Mesenteric fat pad (tissue), 1 donor: Measurements from ENCODE around the gene BUD13. TPM values are rescaled to one million over a fixed set of nuclear protein-coding genes. Genes with fewer than 3 reads are reported as not detected.
A peak's percentile ranks its signal among the peaks of the same experiment; 100 is the strongest.

Experiments
- DNase-seq: peaks from one replicate; pipeline ENCODE4 v3.0.0-alpha.2; 2020; ENCODE audit warnings: low spot score
- total RNA-seq: library from RNA; stranded (reverse); fragmentation: NEBNext Ultra II Directional; extraction: Animal tissue kit (Norgen Biotek cat#: 25700); gene quantifications from one replicate; pipeline ENCODE4 v1.2.1, GENCODE V29; 2021
- donor health status: DM: yes; HTN: yes; CAD: no.

Gene BUD13
- total RNA-seq, 1 donor from 2014 or later = 13.4 TPM

DNA sequence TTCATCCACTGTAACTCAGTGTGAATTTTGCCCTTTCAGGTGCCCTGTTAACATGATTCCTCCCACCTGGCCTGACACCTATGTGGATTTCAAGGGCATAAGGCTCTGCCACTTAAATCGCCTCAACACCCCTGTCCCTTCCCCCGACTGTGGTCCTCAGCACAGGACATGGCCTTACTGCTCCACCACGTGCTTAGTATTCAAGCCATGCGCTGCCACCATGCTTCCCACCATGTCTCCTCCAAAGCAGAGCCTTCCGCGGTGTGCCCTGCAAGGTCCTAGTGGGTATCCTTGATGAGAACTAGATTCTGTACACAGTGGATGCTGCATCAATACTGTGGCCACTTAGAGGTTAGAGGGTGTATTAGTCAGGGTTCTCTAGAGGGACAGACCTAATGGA lies 51.9 kb downstream of the BUD13 start:
- no peak for DNase-seq

DNA sequence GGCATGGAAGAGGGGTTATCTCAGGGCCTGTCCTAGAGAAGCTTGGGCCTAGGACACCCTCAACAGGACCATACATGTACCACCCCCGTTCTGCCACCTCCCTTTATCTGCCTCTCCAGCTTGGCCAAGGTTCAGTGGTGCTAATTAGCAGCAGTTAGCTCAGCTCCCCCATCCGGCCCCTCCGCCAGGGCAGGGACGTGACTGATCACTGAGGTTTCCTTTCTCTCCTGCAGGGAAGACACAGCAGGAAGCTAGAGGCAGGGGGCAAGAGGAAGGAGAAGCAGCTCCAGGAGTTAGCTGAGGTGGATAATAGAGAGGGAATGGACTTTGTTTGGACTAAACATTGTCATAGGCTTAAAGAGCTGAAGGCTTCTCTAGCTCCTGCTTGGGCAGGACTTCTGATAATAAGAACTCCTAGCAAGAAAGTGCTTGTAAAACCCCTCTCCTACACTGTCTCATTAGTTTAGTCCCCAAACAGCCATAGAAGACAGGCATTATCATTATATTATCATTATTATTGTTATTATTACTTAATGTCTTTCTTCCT lies 53.8 kb downstream of the BUD13 start:
- no peak for DNase-seq

GRCh38 chr11:116716621-116717020 lies 56.2 kb downstream of the BUD13 start:
- DNase-seq = no peak

DNA sequence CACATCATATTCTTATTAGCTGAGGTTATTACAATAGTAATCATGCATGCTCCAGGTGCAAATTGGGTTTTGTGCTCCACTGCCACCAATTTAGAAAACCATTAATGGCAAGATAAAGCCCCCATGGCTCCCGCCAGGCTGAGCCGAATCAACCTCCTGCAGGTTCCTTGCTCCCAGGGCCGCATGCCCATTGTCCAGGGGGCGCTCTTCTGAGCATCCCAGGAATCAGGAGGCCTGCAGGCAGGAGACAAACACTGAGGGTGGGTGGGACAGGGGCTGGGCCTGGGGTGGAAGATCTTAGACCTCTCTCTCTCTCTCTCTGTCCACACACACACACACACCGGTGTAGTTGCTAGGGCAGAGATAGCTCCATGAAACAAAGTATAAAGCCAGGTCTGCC lies 57.4 kb downstream of the BUD13 start:
- no peak for DNase-seq

DNA sequence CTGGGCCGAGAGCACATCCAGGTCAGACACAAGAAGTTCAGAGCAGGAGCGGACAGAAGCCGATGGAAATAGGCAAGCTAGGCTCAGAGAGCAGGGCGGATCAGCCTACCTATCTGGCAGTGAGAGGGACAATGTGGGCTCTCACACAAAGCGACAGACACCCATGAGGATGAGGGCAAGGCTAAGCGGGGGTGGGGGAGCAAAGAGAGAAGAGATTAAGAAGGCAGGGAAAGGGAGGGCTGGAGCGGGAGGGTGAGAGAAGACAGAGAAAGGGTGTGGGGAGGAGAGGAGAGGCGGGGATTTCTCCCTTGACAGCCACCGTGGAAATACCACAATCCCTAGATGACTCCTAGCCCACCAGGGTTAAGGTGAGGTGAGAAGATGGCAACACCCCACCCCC lies 57.9 kb downstream of the BUD13 start:
- DNase-seq = no peak

- DNase-seq = no peak
Observed at GRCh38 chr11:116712428-116712827, 60.4 kb downstream of the BUD13 start.

GRCh38 chr11:116710762-116711161 lies 62.0 kb downstream of the BUD13 start:
- DNase-seq = no peak

DNA sequence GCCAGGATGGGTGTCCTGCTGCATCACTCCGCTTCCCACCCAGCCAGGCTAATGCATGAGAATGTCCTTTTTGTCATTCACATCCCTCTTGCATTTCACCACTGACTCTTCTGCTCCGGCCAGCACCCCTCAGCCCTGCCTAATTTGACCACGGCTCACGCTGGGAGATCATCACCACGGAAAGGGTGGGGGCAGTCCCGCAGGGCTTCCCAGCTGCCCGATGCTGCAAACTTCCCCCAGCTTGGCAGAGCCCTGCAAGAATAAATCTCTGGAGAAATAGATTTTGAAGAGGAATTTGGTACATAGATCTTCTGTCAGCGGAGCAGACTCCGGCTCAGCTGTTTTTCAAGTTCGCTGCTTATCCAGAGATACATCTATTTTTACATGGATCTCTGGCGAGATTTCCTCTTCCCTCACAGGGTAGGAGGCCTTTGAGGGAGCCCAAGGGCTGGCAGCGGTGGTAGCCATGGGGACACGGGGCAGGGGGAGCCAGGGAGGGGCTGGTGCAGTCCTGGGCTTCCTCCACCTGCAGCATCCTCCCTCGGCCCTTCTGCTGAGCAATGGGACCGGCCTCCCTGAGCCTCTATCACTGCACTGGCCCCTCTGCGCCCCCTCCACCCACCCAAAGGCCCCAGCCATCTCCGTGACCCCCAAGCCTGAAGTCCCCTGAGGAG lies 62.6 kb downstream of the BUD13 start:
- no peak for DNase-seq

- no peak for DNase-seq
Observed at GRCh38 chr11:116707746-116708145, 65.0 kb downstream of the BUD13 start.

DNA sequence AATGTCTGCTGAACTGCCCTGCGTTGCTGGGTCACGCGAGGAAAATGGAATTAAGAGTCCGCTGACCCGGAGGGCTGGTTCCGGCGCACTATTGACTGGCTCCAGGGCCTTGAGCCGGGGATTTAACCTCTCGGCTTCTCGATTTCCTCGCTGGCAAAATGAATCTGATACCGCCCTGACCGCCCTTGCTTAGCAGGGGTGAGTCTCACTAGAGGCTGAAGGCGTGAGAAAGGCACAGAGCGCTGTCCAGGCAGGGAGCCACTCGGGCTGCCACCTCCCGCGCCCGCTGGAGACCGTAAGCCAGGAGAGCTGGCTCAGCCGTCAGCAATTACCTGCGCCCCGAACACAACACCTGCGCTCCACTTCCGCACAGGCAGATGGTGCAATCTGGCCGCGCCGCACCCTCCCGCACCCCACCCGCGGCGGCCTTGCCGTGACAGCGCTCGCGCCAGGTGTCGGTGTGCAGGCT lies 65.6 kb downstream of the BUD13 start:
- DNase-seq = no peak

DNA sequence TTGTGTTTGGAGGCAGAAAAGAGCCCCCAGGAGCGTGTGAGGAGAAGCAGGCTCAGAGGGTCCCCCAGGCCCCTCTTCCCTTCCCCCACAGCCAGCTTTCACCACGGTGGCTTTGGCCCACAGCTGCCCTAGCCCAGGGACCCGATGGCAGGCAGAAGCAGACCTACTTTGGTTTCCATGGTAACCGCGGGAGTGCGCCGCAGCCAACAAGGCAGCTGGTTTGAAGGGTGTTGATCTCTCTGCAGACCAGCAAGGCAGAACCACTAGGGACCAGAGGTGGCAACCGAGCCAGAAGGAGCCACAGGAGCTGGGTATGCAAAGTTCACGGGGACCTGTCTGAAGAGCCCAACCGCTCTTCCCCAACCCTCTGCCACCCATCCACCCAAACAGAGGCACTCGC lies 69.4 kb downstream of the BUD13 start:
- peak; percentile 69 for DNase-seq

DNA sequence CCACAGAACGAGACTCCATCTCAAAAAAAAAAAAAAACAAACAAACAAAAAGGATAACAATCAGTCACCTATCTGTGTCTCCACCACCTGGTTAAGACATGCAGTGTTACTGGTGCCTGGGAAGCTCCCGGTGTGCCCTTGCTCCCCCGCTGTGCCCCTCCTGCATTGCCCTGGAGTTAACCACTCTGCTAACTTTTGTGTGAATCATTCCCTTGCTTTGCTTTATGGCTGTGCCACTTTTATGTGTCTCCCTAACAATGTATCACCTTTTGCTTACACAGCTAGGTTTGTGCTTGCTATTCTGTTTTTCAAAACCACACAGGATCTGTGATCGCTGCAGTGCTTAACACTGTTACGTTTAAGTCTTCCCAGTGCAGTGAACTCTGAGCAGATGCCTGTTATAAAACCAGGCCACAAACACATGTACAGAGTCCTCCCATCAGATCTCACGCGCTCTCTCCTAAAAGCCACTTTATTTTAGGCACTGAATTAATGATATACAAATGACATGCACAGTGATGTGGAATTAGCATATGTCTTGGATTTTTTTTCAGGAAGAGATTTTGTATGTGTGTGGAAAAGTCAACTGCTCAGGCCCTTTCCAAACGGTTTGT lies 69.9 kb downstream of the BUD13 start:
- DNase-seq = peak; percentile 22

DNA sequence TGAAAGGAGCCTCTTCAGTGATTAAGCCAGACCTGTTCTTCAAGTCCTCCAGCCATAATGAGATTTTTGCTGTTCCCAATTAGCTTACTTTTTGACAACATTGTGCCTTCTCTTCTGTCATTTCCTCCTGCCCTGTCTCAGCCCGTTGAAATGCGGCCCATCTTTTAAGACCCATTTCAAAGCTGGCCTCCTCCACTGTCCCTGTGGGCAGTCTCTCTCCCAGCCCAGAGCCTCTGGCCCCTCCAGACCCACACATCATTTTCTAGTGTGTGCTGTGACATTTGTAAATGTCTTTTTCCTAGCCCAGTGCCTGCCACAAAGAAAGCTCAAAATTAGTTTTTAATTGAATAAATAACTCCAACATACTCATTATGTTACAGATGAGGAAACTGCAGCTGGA lies 70.9 kb downstream of the BUD13 start:
- peak; percentile 55 for DNase-seq

DNA sequence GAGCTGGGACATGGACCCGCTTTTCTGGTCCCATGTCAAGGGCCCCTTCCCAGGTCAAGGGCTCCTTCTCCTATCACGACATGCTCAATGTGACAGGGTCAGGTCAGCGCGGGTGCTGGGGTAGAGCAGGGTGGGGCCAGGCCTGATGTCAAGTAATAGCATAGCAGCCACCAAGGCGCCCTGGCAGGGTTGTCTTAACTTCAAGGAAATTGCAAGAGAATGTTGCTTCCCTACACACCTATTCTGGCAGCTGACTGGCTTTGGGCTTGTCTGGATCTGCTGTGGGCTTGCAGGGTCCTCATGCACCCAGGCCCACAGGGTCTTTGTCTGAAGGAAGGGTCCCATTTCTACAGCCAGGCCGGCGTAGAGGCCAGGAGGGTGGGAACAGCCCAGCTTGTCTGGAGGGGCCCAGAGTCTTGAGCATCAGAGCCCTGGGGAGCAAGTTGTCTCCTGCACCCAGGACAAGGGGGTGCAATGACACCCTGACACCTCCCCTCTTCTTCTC lies 71.4 kb downstream of the BUD13 start:
- DNase-seq = peak; percentile 69

DNA sequence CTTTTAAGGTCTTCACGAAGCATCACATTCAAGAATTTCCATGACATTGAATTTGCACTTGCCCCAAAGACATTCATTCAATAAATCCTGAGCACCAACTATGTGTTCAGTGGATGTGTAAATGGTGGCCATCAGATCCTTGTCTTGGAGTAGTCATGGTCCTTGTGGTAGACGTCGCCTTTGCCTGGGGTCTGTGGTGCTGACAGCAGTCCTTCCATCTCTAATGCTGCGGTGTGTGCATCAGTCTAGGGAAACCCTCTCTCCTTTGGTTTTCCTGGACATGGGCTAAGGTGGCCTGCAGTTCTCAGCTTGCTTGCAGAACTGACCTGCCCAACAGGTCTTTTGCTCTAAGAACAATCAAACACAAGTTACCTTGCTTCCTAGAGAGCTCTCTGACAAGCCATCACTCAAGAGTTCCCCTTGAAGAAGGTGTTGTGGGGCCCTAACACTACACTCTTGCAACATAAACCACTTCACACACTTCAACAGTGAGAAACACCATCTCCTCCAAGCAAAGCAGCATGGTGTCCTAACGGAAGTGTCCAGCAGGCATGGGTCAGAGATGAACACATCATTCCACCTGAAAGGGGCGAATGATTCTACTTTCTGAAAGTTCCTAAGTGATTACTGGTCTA lies 72.1 kb downstream of the BUD13 start:
- peak; percentile 49 for DNase-seq

Other genes starting within 250 kb of the BUD13 start
- gene ZPR1, start 15.0 kb upstream of the BUD13 start, total RNA-seq = 79.1 TPM
- gene APOA5, start 18.9 kb upstream of the BUD13 start, total RNA-seq = not detected
- gene APOA4, start 50.3 kb upstream of the BUD13 start, total RNA-seq = 15.0 TPM
- gene APOC3, start 56.9 kb upstream of the BUD13 start, total RNA-seq = 2.2 TPM
- 4.2 TPM for gene APOA1, start 64.6 kb upstream of the BUD13 start, total RNA-seq